IMR-90 (cell line): ENCODE data around the gene PCDHGA4. TPM values are rescaled to one million over a fixed set of nuclear protein-coding genes. Genes with fewer than 3 reads are reported as not detected.

ENCODE experiments used
- ATAC-seq: fragments of 200-7000 bp; cut with Tn5 transposase; 2 replicates; pipeline ENCODE4 v1.9.1; 2020; ENCODE audit warnings: low read depth, mild to moderate bottlenecking, moderate library complexity
- BruUV-seq: library from RNA; stranded (reverse); fragments of 400-500 nt; replicated peaks from 2 replicates; lab custom pipeline; 2021; lab: Mats Ljungman, UMichigan
- CTCF ChIA-PET: fragments of 300-600 bp; formaldehyde crosslinking; extraction: SDS; loops from one replicate; lab custom pipeline; 2021; ENCODE audit warnings: antibody characterized with exemption; lab: Yijun Ruan, JAX
- POLR2A ChIA-PET: fragments of 300-600 bp; sonication (Branson Sonifier 250); formaldehyde crosslinking; loops from one replicate; lab custom pipeline; 2022; ENCODE audit warnings: antibody characterized with exemption; ENCODE audit not compliant: unreplicated experiment; lab: Charles Lee
- DNase-seq: peaks from one replicate; pipeline ENCODE4 v3.0.0; 2013
- H2AFZ ChIP-seq: replicated peaks from 2 replicates; pipeline ENCODE3; 2013; ENCODE audit warnings: low read length, mild to moderate bottlenecking; ENCODE audit not compliant: poor library complexity
- H2AK5ac ChIP-seq: 2 replicates; pipeline ENCODE4 v1.6.1; 2013; ENCODE audit warnings: low read depth, low read length, inconsistent platforms
- H2AK9ac ChIP-seq: replicated peaks from 2 replicates; pipeline ENCODE3; 2013; ENCODE audit warnings: mild to moderate bottlenecking, low read depth, low read length, moderate library complexity; ENCODE audit not compliant: poor library complexity
- H2BK120ac ChIP-seq: 2 replicates; pipeline ENCODE4 v1.6.1; 2013; ENCODE audit warnings: low read depth, low read length, inconsistent platforms
- H2BK15ac ChIP-seq: 3 replicates; pipeline ENCODE4 v1.6.1; 2013; ENCODE audit warnings: low read depth, low read length, inconsistent platforms
- H2BK20ac ChIP-seq: 2 replicates; pipeline ENCODE4 v1.6.1; 2013; ENCODE audit warnings: low read depth, mild to moderate bottlenecking, inconsistent platforms, low read length, moderate library complexity
- H2BK5ac ChIP-seq: 2 replicates; pipeline ENCODE4 v1.6.1; 2013; ENCODE audit warnings: mild to moderate bottlenecking, low read depth, low read length, inconsistent platforms; ENCODE audit not compliant: poor library complexity, severe bottlenecking
- H3K14ac ChIP-seq: replicated peaks from 2 replicates; pipeline ENCODE4 v1.6.1; 2013; ENCODE audit warnings: low read depth, low read length, inconsistent platforms
- H3K18ac ChIP-seq: 2 replicates; pipeline ENCODE4 v1.6.1; 2013; ENCODE audit warnings: low read depth, low read length, control low read depth
- H3K23ac ChIP-seq: 2 replicates; pipeline ENCODE4 v1.6.1; 2013; ENCODE audit warnings: low read depth, low read length, inconsistent platforms
- H3K27ac ChIP-seq: 2 replicates; pipeline ENCODE4 v1.5.1; 2013; ENCODE audit warnings: mild to moderate bottlenecking, control low read depth, low read length; ENCODE audit not compliant: insufficient read depth
- H3K27me3 ChIP-seq: 2 replicates; pipeline ENCODE4 v1.6.1; 2013; ENCODE audit warnings: low read length; ENCODE audit not compliant: control insufficient read depth, insufficient read depth
- H3K36me3 ChIP-seq: 2 replicates; pipeline ENCODE4 v1.6.1; 2013; ENCODE audit warnings: low read length, mixed read lengths; ENCODE audit not compliant: control insufficient read depth, insufficient read depth
- H3K4ac ChIP-seq: 2 replicates; pipeline ENCODE4 v1.6.1; 2013; ENCODE audit warnings: low read depth, low read length, inconsistent platforms
- H3K4me1 ChIP-seq: 2 replicates; pipeline ENCODE4 v1.6.1; 2013; ENCODE audit warnings: low read length, mixed read lengths; ENCODE audit not compliant: control insufficient read depth, insufficient read depth
- H3K4me2 ChIP-seq: 2 replicates; pipeline ENCODE4 v1.6.1; 2013; ENCODE audit warnings: low read depth, mild to moderate bottlenecking, control low read depth, low read length, moderate library complexity
- H3K4me3 ChIP-seq: 2 replicates; pipeline ENCODE4 v1.5.1; 2013; ENCODE audit warnings: low read depth, mild to moderate bottlenecking, control low read depth, low read length, moderate library complexity; ENCODE audit not compliant: insufficient read depth
- H3K56ac ChIP-seq: 2 replicates; pipeline ENCODE4 v1.6.1; 2013; ENCODE audit warnings: low read length, inconsistent platforms; ENCODE audit not compliant: insufficient read depth; ENCODE audit errors: extremely low read depth
- H3K79me1 ChIP-seq, 2 experiments: 2 replicates each; pipeline ENCODE4 v1.6.1; 2013; ENCODE audit warnings: low read length in 2 of 2, inconsistent platforms in 1 of 2, low read depth in 1 of 2
- H3K9ac ChIP-seq: 2 replicates; pipeline ENCODE4 v1.6.1; 2013; ENCODE audit warnings: low read depth, low read length, control low read depth
- H3K9me1 ChIP-seq: 2 replicates; pipeline ENCODE4 v1.6.1; 2013; ENCODE audit warnings: low read length, inconsistent platforms; ENCODE audit not compliant: insufficient read depth
- H3K9me3 ChIP-seq: 2 replicates; pipeline ENCODE4 v1.6.1; 2013; ENCODE audit warnings: low read length; ENCODE audit not compliant: control insufficient read depth, insufficient read depth
- H4K20me1 ChIP-seq: 2 replicates; pipeline ENCODE4 v1.6.1; 2013; ENCODE audit warnings: low read length, inconsistent platforms; ENCODE audit not compliant: insufficient read depth
- H4K5ac ChIP-seq: 2 replicates; pipeline ENCODE4 v1.6.1; 2013; ENCODE audit warnings: mild to moderate bottlenecking, low read depth, low read length, control low read depth
- H4K8ac ChIP-seq, 2 experiments: 2 replicates each; pipeline ENCODE4 v1.6.1; 2013; ENCODE audit warnings: low read depth in 2 of 2, low read length in 2 of 2, control low read depth in 1 of 2, inconsistent platforms in 1 of 2
- H4K91ac ChIP-seq: 2 replicates; pipeline ENCODE4 v1.6.1; 2013; ENCODE audit warnings: low read depth, low read length, inconsistent platforms; ENCODE audit not compliant: insufficient read depth
- BHLHE40 ChIP-seq: fragments of 150-350 bp; IDR thresholded peaks from 2 replicates; pipeline ENCODE4 v1.6.1; 2016; ENCODE audit warnings: mild to moderate bottlenecking, low read depth, low read length
- CEBPB ChIP-seq: IDR thresholded peaks from 2 replicates; pipeline ENCODE4 v1.6.1; 2012; ENCODE audit warnings: low read depth, low read length, improper control_type of control experiment
- CHD1 ChIP-seq: IDR thresholded peaks from 2 replicates; pipeline ENCODE4 v1.6.1; 2012; ENCODE audit warnings: low read depth, low read length, improper control_type of control experiment
- FOS ChIP-seq: fragments of 150-350 bp; IDR thresholded peaks from 2 replicates; pipeline ENCODE4 v1.6.1; 2016; ENCODE audit warnings: low read depth, low read length
- MAFK ChIP-seq: IDR thresholded peaks from 2 replicates; pipeline ENCODE4 v1.6.1; 2012; ENCODE audit warnings: low read depth, low read length, improper control_type of control experiment
- MAZ ChIP-seq: IDR thresholded peaks from 2 replicates; pipeline ENCODE4 v1.6.1; 2012; ENCODE audit warnings: low read depth, mild to moderate bottlenecking, low read length, improper control_type of control experiment, moderate library complexity, borderline replicate concordance
- MXI1 ChIP-seq: IDR thresholded peaks from 2 replicates; pipeline ENCODE4 v1.6.1; 2012; ENCODE audit warnings: low read depth, mild to moderate bottlenecking, low read length, moderate library complexity, borderline replicate concordance
- NFE2L2 ChIP-seq: fragments of 150-350 bp; IDR thresholded peaks from 2 replicates; pipeline ENCODE4 v1.6.1; 2016; ENCODE audit warnings: low read depth, mild to moderate bottlenecking, low read length
- POLR2A ChIP-seq: IDR thresholded peaks from 2 replicates; pipeline ENCODE4 v1.6.1; 2012; ENCODE audit warnings: mild to moderate bottlenecking, low read depth, low read length
- RAD21 ChIP-seq: IDR thresholded peaks from 2 replicates; pipeline ENCODE4 v1.6.1; 2012; ENCODE audit warnings: low read length, improper control_type of control experiment
- RCOR1 ChIP-seq: IDR thresholded peaks from 2 replicates; pipeline ENCODE4 v1.6.1; 2012; ENCODE audit warnings: mild to moderate bottlenecking, low read length, improper control_type of control experiment; ENCODE audit not compliant: insufficient replicate concordance
- RFX5 ChIP-seq: IDR thresholded peaks from 2 replicates; pipeline ENCODE4 v1.8.0; 2012; ENCODE audit warnings: low read depth, mild to moderate bottlenecking, low read length, moderate library complexity
- SMC3 ChIP-seq: fragments of 150-350 bp; IDR thresholded peaks from 2 replicates; pipeline ENCODE4 v1.6.1; 2016; ENCODE audit warnings: low read depth, mild to moderate bottlenecking, antibody characterized with exemption, low read length, moderate library complexity
- WGBS, 2 experiments: methylation state at CpG; one replicate each; pipeline versions ENCODE4 v1.1.5 to v1.1.7; 2013; ENCODE audit warnings: missing lambda C conversion rate in 2 of 2; ENCODE audit not compliant: insufficient read length in 1 of 2; ENCODE audit errors: extremely low coverage in 2 of 2; 5-methylcytosine and 5-hydroxymethylcytosine counted together
- dilution Hi-C: fragments of 300-500 bp; cut with HindIII; formaldehyde crosslinking; loops from one replicate; pipeline ENCODE4 v1.14.3; 2018; ENCODE audit warnings: low sequenced_read_pairs; ENCODE audit not compliant: unreplicated experiment
- in situ Hi-C: fragments of 300-500 bp; cut with MboI; formaldehyde crosslinking; loops from 3 replicates; pipeline ENCODE4 v1.14.3; 2019; ENCODE audit warnings: low sequenced_read_pairs, inconsistent platforms, mixed read lengths
- intact Hi-C: fragments of 100-400 bp; cut with micrococcal nuclease; formaldehyde crosslinking; loops from 2 replicates; pipeline ENCODE4 v1.10.0; 2022
- polyA plus RNA-seq, 3 experiments: library from polyadenylated mRNA; depleted of rRNA; stranded (reverse); fragments of >200 nt; gene quantifications; 2 replicates each; pipeline ENCODE4 v1.2.3, GENCODE V29; 2012; ENCODE audit warnings: low replicate concordance in 1 of 3
- total RNA-seq: library from RNA; depleted of rRNA; stranded (reverse); fragments of >200 nt; gene quantifications from 2 replicates; pipeline ENCODE4 v1.2.3, GENCODE V29; 2012
- TF ChIP-seq, protein P1 (sequence below): fragments of 150-350 bp; IDR thresholded peaks from 2 replicates; pipeline ENCODE4 v1.6.1; 2016; ENCODE audit warnings: low read depth, mild to moderate bottlenecking, low read length, moderate library complexity, borderline replicate concordance
- TF ChIP-seq, protein P2 (sequence below): conservative IDR thresholded peaks from 2 replicates; pipeline ENCODE4 v1.5.1; 2012; ENCODE audit warnings: mild to moderate bottlenecking, low read depth, low read length, improper control_type of control experiment
- TF ChIP-seq, protein P3 (sequence below): fragments of 150-350 bp; IDR thresholded peaks from 2 replicates; pipeline ENCODE4 v1.6.1; 2017; ENCODE audit warnings: mild to moderate bottlenecking, antibody characterized with exemption, low read length, low read depth

The PCDHGA4 gene
- total and polyA plus RNA-seq, 2 of the 4 experiments (the other 2 are of a cell fraction): 3.5 to 5.4 TPM

DNA sequence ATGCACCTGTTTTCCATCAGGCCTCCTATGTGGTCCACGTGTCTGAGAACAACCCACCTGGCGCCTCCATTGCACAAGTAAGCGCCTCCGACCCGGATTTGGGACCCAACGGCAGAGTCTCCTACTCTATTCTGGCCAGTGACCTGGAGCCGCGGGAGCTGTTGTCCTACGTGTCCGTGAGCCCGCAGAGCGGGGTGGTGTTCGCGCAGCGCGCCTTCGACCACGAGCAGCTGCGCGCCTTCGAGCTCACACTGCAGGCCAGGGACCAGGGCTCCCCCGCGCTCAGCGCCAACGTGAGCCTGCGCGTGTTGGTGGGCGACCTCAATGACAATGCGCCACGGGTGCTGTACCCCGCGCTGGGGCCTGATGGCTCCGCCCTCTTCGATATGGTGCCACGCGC is 3.2 kb upstream of the PCDHGA4 start:
- Histone ChIP-seq H3K27me3 (no peaks in the 10 kb centered on the region), H3K4me1 (no peaks in the 10 kb centered on the region), H2BK5ac (no peak overlapping the region), H3K9me1 (no peaks in the 10 kb centered on the region), H3K4ac (no peak overlapping the region), H3K79me1 (no peaks in the 10 kb centered on the region), H3K23ac (no peak overlapping the region), H3K36me3 (peaks cover 5% of the 10 kb centered on the region; the same call in 1 of the 2 replicates), H3K4me2 (no peak overlapping the region), H4K8ac (no peak overlapping the region), H3K9ac (no peak overlapping the region), H4K5ac (no peak overlapping the region), H2BK120ac (no peak overlapping the region), H4K91ac (no peak overlapping the region), H3K56ac (no peak overlapping the region), H2AFZ (no peak overlapping the region), H2BK20ac (no peak overlapping the region), H3K4me3 (no peak overlapping the region), H3K27ac (no peak overlapping the region), H3K18ac (no peak overlapping the region), H4K20me1 (no peaks in the 10 kb centered on the region), H2AK9ac (no peak overlapping the region), H2AK5ac (no peak overlapping the region), H2BK15ac (no peak overlapping the region), H3K9me3 (peaks cover 41% of the 10 kb centered on the region), H3K14ac (no peak overlapping the region)
- ChIA-PET POLR2A (no interaction called here), CTCF (no interaction called here)
- in situ Hi-C loops (no loop called here), dilution Hi-C loops (no loop called here), intact Hi-C loops (no loop called here)
- DNase-seq: no peak
- 37% methylated on average over 7 of the region's 36 CpGs; no CpG with 5 or more reads in 1 of the 2 experiments for WGBS, 2 experiments
- no TSS peak for BruUV-seq
- no peak for ATAC-seq
- TF ChIP-seq RFX5: no peak
- TF ChIP-seq RAD21: no peak
- TF ChIP-seq, protein P1, sequence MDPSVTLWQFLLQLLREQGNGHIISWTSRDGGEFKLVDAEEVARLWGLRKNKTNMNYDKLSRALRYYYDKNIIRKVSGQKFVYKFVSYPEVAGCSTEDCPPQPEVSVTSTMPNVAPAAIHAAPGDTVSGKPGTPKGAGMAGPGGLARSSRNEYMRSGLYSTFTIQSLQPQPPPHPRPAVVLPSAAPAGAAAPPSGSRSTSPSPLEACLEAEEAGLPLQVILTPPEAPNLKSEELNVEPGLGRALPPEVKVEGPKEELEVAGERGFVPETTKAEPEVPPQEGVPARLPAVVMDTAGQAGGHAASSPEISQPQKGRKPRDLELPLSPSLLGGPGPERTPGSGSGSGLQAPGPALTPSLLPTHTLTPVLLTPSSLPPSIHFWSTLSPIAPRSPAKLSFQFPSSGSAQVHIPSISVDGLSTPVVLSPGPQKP: no peak
- TF ChIP-seq FOS: no peak
- no peak for TF ChIP-seq NFE2L2
- TF ChIP-seq BHLHE40: no peak
- TF ChIP-seq MAFK: no peak
- TF ChIP-seq CEBPB: no peak
- no peak for TF ChIP-seq POLR2A
- no peak for TF ChIP-seq CHD1
- TF ChIP-seq SMC3: no peak
- TF ChIP-seq, protein P2, sequence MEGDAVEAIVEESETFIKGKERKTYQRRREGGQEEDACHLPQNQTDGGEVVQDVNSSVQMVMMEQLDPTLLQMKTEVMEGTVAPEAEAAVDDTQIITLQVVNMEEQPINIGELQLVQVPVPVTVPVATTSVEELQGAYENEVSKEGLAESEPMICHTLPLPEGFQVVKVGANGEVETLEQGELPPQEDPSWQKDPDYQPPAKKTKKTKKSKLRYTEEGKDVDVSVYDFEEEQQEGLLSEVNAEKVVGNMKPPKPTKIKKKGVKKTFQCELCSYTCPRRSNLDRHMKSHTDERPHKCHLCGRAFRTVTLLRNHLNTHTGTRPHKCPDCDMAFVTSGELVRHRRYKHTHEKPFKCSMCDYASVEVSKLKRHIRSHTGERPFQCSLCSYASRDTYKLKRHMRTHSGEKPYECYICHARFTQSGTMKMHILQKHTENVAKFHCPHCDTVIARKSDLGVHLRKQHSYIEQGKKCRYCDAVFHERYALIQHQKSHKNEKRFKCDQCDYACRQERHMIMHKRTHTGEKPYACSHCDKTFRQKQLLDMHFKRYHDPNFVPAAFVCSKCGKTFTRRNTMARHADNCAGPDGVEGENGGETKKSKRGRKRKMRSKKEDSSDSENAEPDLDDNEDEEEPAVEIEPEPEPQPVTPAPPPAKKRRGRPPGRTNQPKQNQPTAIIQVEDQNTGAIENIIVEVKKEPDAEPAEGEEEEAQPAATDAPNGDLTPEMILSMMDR: no peak
- no peak for TF ChIP-seq MXI1
- TF ChIP-seq, protein P3, sequence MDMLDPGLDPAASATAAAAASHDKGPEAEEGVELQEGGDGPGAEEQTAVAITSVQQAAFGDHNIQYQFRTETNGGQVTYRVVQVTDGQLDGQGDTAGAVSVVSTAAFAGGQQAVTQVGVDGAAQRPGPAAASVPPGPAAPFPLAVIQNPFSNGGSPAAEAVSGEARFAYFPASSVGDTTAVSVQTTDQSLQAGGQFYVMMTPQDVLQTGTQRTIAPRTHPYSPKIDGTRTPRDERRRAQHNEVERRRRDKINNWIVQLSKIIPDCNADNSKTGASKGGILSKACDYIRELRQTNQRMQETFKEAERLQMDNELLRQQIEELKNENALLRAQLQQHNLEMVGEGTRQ: no peak
- no peak for TF ChIP-seq RCOR1
- TF ChIP-seq MAZ: no peak
